ENCODE data around the gene HDAC3.

HDAC3 gene

DNA sequence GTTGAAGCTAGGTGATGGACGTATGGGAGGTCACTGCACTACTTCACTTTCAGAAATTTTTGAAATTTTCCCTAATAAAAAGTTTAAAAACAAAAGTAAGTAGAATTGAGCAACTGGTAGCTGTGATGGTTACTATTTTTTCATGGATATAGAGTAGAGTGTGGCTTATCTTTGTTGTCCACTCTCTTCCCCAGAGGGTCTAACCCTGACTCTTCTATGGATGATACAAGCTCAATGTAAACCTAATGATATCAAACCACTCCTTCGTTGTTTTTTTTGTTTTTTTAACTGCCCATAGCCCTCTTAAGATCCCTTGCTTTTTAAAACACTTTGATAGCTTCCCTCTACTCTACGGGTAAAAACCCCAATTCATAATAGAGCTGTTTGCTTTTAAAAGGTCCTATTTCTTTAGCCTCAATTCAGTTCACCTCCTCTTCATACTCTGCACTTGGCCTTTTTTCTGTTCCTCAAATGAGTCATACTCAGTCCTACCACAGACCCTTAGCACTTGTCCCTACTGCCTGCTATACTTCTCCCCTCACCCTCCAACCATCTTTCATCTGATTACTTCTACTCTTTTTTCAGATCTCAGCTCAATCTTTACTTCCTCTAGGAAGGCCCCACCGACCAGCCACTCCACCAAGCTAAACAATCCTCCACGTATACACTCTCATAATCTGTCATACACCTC, 2.6 kb downstream of the HDAC3 start:
- Histone ChIP-seq H3K27me3 (ENCODE audit: insufficient read depth, poor library complexity, severe bottlenecking) (no peaks in the 10 kb centered on the region), H3K27ac (replicated peaks) (no peak overlapping the region), H3K4me3 (replicated peaks; ENCODE audit: insufficient read depth, low read length) (no peak overlapping the region)
- TF ChIP-seq, protein P1, sequence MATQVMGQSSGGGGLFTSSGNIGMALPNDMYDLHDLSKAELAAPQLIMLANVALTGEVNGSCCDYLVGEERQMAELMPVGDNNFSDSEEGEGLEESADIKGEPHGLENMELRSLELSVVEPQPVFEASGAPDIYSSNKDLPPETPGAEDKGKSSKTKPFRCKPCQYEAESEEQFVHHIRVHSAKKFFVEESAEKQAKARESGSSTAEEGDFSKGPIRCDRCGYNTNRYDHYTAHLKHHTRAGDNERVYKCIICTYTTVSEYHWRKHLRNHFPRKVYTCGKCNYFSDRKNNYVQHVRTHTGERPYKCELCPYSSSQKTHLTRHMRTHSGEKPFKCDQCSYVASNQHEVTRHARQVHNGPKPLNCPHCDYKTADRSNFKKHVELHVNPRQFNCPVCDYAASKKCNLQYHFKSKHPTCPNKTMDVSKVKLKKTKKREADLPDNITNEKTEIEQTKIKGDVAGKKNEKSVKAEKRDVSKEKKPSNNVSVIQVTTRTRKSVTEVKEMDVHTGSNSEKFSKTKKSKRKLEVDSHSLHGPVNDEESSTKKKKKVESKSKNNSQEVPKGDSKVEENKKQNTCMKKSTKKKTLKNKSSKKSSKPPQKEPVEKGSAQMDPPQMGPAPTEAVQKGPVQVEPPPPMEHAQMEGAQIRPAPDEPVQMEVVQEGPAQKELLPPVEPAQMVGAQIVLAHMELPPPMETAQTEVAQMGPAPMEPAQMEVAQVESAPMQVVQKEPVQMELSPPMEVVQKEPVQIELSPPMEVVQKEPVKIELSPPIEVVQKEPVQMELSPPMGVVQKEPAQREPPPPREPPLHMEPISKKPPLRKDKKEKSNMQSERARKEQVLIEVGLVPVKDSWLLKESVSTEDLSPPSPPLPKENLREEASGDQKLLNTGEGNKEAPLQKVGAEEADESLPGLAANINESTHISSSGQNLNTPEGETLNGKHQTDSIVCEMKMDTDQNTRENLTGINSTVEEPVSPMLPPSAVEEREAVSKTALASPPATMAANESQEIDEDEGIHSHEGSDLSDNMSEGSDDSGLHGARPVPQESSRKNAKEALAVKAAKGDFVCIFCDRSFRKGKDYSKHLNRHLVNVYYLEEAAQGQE (IDR thresholded peaks at IDR 0.05; ENCODE audit: insufficient replicate concordance, low read depth): no peak
- no peak for TF ChIP-seq GABPA (IDR thresholded peaks at IDR 0.05; ENCODE audit: low read depth)
- TF ChIP-seq, protein P2, sequence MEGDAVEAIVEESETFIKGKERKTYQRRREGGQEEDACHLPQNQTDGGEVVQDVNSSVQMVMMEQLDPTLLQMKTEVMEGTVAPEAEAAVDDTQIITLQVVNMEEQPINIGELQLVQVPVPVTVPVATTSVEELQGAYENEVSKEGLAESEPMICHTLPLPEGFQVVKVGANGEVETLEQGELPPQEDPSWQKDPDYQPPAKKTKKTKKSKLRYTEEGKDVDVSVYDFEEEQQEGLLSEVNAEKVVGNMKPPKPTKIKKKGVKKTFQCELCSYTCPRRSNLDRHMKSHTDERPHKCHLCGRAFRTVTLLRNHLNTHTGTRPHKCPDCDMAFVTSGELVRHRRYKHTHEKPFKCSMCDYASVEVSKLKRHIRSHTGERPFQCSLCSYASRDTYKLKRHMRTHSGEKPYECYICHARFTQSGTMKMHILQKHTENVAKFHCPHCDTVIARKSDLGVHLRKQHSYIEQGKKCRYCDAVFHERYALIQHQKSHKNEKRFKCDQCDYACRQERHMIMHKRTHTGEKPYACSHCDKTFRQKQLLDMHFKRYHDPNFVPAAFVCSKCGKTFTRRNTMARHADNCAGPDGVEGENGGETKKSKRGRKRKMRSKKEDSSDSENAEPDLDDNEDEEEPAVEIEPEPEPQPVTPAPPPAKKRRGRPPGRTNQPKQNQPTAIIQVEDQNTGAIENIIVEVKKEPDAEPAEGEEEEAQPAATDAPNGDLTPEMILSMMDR (IDR thresholded peaks at IDR 0.05; ENCODE audit: insufficient read depth, low read length): no peak
- 0 out of 2 replicates have a peak, but pooled peaks have one; percentile 18 for TF ChIP-seq SPI1 (IDR thresholded peaks at IDR 0.05; ENCODE audit: borderline replicate concordance, low read depth)
- no peak for TF ChIP-seq POLR2AphosphoS5 (IDR thresholded peaks at IDR 0.05; ENCODE audit: low read depth)
- no peak for DNase-seq (ENCODE audit: low read depth in 1 of 2, low spot score in 1 of 2)

DNA sequence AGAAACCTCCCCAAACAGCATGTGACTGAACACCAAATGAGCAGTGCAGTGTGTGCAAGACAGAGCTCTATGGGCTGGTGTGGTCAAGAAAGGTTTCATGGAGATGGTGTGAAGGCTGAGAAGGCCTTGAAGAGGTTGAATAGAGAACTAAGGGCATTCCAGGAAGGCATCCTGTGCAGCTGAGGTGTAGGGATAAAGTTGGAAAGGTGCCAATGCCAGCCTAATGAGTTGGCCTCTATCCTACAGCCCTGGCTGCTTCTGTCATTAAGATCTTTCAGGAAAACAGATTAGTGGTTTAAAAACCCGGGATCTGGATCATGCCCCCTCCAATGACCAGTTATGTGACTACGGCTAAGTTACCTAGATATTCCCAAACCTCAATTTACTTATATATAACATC, 4.0 kb downstream of the HDAC3 start:
- TF ChIP-seq, protein P2 (IDR thresholded peaks at IDR 0.05; ENCODE audit: insufficient read depth, low read length): no peak
- no peak for TF ChIP-seq SPI1 (IDR thresholded peaks at IDR 0.05; ENCODE audit: borderline replicate concordance, low read depth)
- no peak for TF ChIP-seq POLR2AphosphoS5 (IDR thresholded peaks at IDR 0.05; ENCODE audit: low read depth)
- TF ChIP-seq, protein P1 (IDR thresholded peaks at IDR 0.05; ENCODE audit: insufficient replicate concordance, low read depth): no peak
- no peak for TF ChIP-seq GABPA (IDR thresholded peaks at IDR 0.05; ENCODE audit: low read depth)
- no peak overlapping the region for H3K4me3 ChIP-seq (replicated peaks; ENCODE audit: insufficient read depth, low read length)
- DNase-seq (ENCODE audit: low read depth in 1 of 2, low spot score in 1 of 2): no peak
- H3K27me3 ChIP-seq (ENCODE audit: insufficient read depth, poor library complexity, severe bottlenecking): no peaks in the 10 kb centered on the region
- H3K27ac ChIP-seq (replicated peaks): no peak overlapping the region

DNA sequence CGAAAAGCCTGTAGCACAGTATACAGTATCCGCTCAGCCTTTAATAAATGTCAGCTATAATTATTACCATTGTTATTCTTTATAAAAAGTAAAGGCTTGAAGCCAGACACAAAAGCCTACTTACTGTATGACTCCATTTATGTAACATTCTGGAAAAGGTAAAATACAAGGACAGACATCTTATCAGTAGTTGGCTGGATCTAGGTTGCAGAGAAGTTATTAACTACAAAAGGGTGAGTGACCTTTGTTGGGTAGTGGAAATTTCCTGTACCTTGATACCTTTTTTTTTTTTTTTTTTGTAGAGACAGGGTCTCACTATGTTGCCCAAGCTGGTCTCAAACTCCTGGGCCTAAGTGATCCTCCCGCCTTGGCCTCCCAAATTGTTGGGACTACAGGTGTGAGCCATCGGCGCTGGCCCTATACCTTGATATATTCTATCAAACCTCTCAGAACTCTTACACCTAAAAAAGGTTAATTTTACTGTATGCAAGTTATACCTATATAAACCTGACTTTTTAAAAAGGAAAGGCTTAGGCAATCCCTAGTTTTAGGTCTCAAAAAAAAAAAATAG, 6.0 kb downstream of the HDAC3 start:
- no peak overlapping the region for H3K27ac ChIP-seq (replicated peaks)
- H3K4me3 ChIP-seq (replicated peaks; ENCODE audit: insufficient read depth, low read length): no peak overlapping the region
- H3K27me3 ChIP-seq (ENCODE audit: insufficient read depth, poor library complexity, severe bottlenecking): no peaks in the 10 kb centered on the region
- TF ChIP-seq, protein P1 (IDR thresholded peaks at IDR 0.05; ENCODE audit: insufficient replicate concordance, low read depth): no peak
- DNase-seq (ENCODE audit: low read depth in 1 of 2, low spot score in 1 of 2): no peak
